ENCODE measurements around the gene RELN.
A peak's percentile ranks its signal among the peaks of the same experiment; 100 is the strongest.
"Not testable (repeated sequence)": the region's sequence is repeated elsewhere in the genome, so short reads cannot be mapped to it uniquely, and the experiment has no call there.

RELN gene

GRCh38 chr7:103824251-103824650 is 165.2 kb downstream of the RELN start:
- DNase-seq, result no peak

GRCh38 chr7:103823084-103823483 is 166.4 kb downstream of the RELN start:
- DNase-seq, result no peak

- no peak for DNase-seq
Observed at GRCh38 chr7:103821092-103821491, 168.4 kb downstream of the RELN start.

GRCh38 chr7:103815972-103816371 is 173.5 kb downstream of the RELN start:
- not testable (repeated sequence) for DNase-seq

GRCh38 chr7:103813970-103814369 is 175.5 kb downstream of the RELN start:
- no peak for DNase-seq

- DNase-seq, result peak; percentile 66
Observed at GRCh38 chr7:103811997-103812396, 177.5 kb downstream of the RELN start.

GRCh38 chr7:103811290-103811689 is 178.2 kb downstream of the RELN start:
- no peak for DNase-seq

GRCh38 chr7:103810112-103810744 is 179.2 kb downstream of the RELN start:
- DNase-seq, result no peak

- no peak for DNase-seq
Observed at GRCh38 chr7:103809229-103809994, 180.0 kb downstream of the RELN start.

- no peak for DNase-seq
Observed at GRCh38 chr7:103805346-103805745, 184.1 kb downstream of the RELN start.

- DNase-seq, result no peak
Observed at GRCh38 chr7:103803631-103804030, 185.8 kb downstream of the RELN start.

GRCh38 chr7:103799298-103799697 is 190.2 kb downstream of the RELN start:
- no peak for DNase-seq

GRCh38 chr7:103797647-103798307 is 191.7 kb downstream of the RELN start:
- DNase-seq, result no peak

GRCh38 chr7:103796327-103796962 is 193.0 kb downstream of the RELN start:
- no peak for DNase-seq

GRCh38 chr7:103795787-103796186 is 193.7 kb downstream of the RELN start:
- DNase-seq, result peak; percentile 46

GRCh38 chr7:103795107-103795506 is 194.4 kb downstream of the RELN start:
- no peak for DNase-seq

- no peak for DNase-seq
Observed at GRCh38 chr7:103794424-103794823, 195.0 kb downstream of the RELN start.

GRCh38 chr7:103793614-103794013 is 195.8 kb downstream of the RELN start:
- DNase-seq, result no peak

GRCh38 chr7:103791894-103792293 is 197.6 kb downstream of the RELN start:
- no peak for DNase-seq

GRCh38 chr7:103787041-103787440 is 202.4 kb downstream of the RELN start:
- not testable (repeated sequence) for DNase-seq

- DNase-seq, result no peak
Observed at GRCh38 chr7:103784646-103785286, 204.7 kb downstream of the RELN start.

- no peak for DNase-seq
Observed at GRCh38 chr7:103781409-103781808, 208.0 kb downstream of the RELN start.

- not testable (repeated sequence) for DNase-seq
Observed at GRCh38 chr7:103780561-103780960, 208.9 kb downstream of the RELN start.

Data from NCI-H2029 (cell line).